ENCODE results near the gene HCRT.

HCRT gene

GRCh38 chr17:42200706-42201457 lies 15.6 kb upstream of the HCRT start:
- Histone ChIP-seq H4K20me1 (ENCODE audit: control insufficient read depth, insufficient read depth, low read depth, low read length) (no peaks in the 10 kb centered on the region), H3F3A (ENCODE audit: control insufficient read depth, insufficient read depth) (no peaks in the 10 kb centered on the region; the same call in 1 of the 2 replicates), H3K4me2 (ENCODE audit: low read length) (no peak overlapping the region), H3K79me2 (ENCODE audit: control insufficient read depth, low read length) (no peaks in the 10 kb centered on the region), H3K9me3 (ENCODE audit: control insufficient read depth, insufficient read depth, low read length) (no peaks in the 10 kb centered on the region), H3K9me2 (replicated peaks; ENCODE audit: control insufficient read depth, low read length) (no peaks in the 10 kb centered on the region), H3K36me3 (ENCODE audit: control insufficient read depth, low read length) (peaks cover 32% of the 10 kb centered on the region; the same call in 1 of the 2 replicates), H3K4me1 (ENCODE audit: control insufficient read depth, low read length) (peaks cover 5% of the 10 kb centered on the region), H3K4me3 (ENCODE audit: low read length) (no peak overlapping the region), H3K27me3 (ENCODE audit: control insufficient read depth, low read length) (no peaks in the 10 kb centered on the region), H3K27ac (ENCODE audit: low read depth, low read length) (no peak overlapping the region)
- TF ChIP-seq CTCF (IDR thresholded peaks at IDR 0.05; ENCODE audit: low read depth, low read length, poor library complexity, severe bottlenecking): no peak
- TF ChIP-seq EZH2phosphoT487 (IDR thresholded peaks at IDR 0.05; ENCODE audit: borderline replicate concordance, low read length): no peak

GRCh38 chr17:42199416-42200011 lies 14.3 kb upstream of the HCRT start:
- TF ChIP-seq EZH2phosphoT487 (IDR thresholded peaks at IDR 0.05; ENCODE audit: borderline replicate concordance, low read length) (no peak), CTCF (IDR thresholded peaks at IDR 0.05; ENCODE audit: low read depth, low read length, poor library complexity, severe bottlenecking) (no peak)
- Histone ChIP-seq H3K36me3 (ENCODE audit: control insufficient read depth, low read length) (peaks cover 29% of the 10 kb centered on the region; the same call in 1 of the 2 replicates), H3K27me3 (ENCODE audit: control insufficient read depth, low read length) (no peaks in the 10 kb centered on the region), H3K4me2 (ENCODE audit: low read length) (no peak overlapping the region), H3K27ac (ENCODE audit: low read depth, low read length) (no peak overlapping the region), H3K9me3 (ENCODE audit: control insufficient read depth, insufficient read depth, low read length) (no peaks in the 10 kb centered on the region), H4K20me1 (ENCODE audit: control insufficient read depth, insufficient read depth, low read depth, low read length) (no peaks in the 10 kb centered on the region), H3K9me2 (replicated peaks; ENCODE audit: control insufficient read depth, low read length) (no peaks in the 10 kb centered on the region), H3K79me2 (ENCODE audit: control insufficient read depth, low read length) (no peaks in the 10 kb centered on the region), H3F3A (ENCODE audit: control insufficient read depth, insufficient read depth) (no peaks in the 10 kb centered on the region; the same call in 1 of the 2 replicates), H3K4me1 (ENCODE audit: control insufficient read depth, low read length) (peaks cover 10% of the 10 kb centered on the region), H3K4me3 (ENCODE audit: low read length) (no peak overlapping the region)

GRCh38 chr17:42198897-42199296 lies 13.6 kb upstream of the HCRT start:
- Histone ChIP-seq H3K4me3 (ENCODE audit: low read length) (no peak overlapping the region), H3K9me3 (ENCODE audit: control insufficient read depth, insufficient read depth, low read length) (no peaks in the 10 kb centered on the region), H3K36me3 (ENCODE audit: control insufficient read depth, low read length) (peaks cover 23% of the 10 kb centered on the region; the same call in 1 of the 2 replicates), H3K79me2 (ENCODE audit: control insufficient read depth, low read length) (peaks cover 3% of the 10 kb centered on the region; the same call in 1 of the 2 replicates), H3K4me1 (ENCODE audit: control insufficient read depth, low read length) (peaks cover 12% of the 10 kb centered on the region), H4K20me1 (ENCODE audit: control insufficient read depth, insufficient read depth, low read depth, low read length) (no peaks in the 10 kb centered on the region), H3K27me3 (ENCODE audit: control insufficient read depth, low read length) (no peaks in the 10 kb centered on the region), H3K9me2 (replicated peaks; ENCODE audit: control insufficient read depth, low read length) (no peaks in the 10 kb centered on the region), H3F3A (ENCODE audit: control insufficient read depth, insufficient read depth) (no peaks in the 10 kb centered on the region; the same call in 1 of the 2 replicates), H3K27ac (ENCODE audit: low read depth, low read length) (no peak overlapping the region), H3K4me2 (ENCODE audit: low read length) (no peak overlapping the region)
- no peak for TF ChIP-seq CTCF (IDR thresholded peaks at IDR 0.05; ENCODE audit: low read depth, low read length, poor library complexity, severe bottlenecking)

Data from DOHH2 (cell line).